GM12865 (cell line): ENCODE results near the gene DOCK6.
A peak's percentile ranks its signal among the peaks of the same experiment; 100 is the strongest.
"Not testable (repeated sequence)": the region's sequence is repeated elsewhere in the genome, so short reads cannot be mapped to it uniquely, and the experiment has no call there.

ENCODE experiments used
- DNase-seq: peaks from one replicate; pipeline ENCODE4 v3.0.0; 2010; ENCODE audit warnings: low read depth
- H3K4me3 ChIP-seq: 2 replicates; pipeline ENCODE4 v1.5.1; 2011; ENCODE audit warnings: mild to moderate bottlenecking, low read depth, low read length, control low read depth
- TF ChIP-seq, protein P1 (sequence below): IDR thresholded peaks from 2 replicates; pipeline ENCODE4 v1.5.1; 2011; ENCODE audit warnings: low read length, control low read depth, low read depth, inconsistent platforms; ENCODE audit not compliant: insufficient read depth; ENCODE audit errors: missing control alignments

Gene DOCK6

DNA sequence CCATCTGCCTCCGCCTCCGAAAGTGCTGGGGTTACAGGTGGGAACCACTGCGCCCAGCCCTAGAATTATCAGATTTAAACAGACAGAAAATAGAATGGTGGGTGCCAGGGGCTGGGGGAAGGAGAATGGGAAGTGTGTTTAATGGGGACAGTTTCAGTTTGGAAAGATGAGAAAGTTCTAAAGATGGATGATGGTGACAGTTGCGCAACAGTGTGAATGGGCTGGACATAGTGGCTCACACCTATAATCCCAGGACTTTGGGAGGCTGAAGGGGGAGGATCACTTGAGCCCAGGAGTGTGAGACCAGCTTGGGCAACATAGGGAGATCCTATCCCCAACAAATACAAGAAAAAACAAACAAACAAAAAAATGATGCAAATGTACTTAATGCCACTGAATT lies 80.8 kb downstream of the DOCK6 start:
- TF ChIP-seq, protein P1, sequence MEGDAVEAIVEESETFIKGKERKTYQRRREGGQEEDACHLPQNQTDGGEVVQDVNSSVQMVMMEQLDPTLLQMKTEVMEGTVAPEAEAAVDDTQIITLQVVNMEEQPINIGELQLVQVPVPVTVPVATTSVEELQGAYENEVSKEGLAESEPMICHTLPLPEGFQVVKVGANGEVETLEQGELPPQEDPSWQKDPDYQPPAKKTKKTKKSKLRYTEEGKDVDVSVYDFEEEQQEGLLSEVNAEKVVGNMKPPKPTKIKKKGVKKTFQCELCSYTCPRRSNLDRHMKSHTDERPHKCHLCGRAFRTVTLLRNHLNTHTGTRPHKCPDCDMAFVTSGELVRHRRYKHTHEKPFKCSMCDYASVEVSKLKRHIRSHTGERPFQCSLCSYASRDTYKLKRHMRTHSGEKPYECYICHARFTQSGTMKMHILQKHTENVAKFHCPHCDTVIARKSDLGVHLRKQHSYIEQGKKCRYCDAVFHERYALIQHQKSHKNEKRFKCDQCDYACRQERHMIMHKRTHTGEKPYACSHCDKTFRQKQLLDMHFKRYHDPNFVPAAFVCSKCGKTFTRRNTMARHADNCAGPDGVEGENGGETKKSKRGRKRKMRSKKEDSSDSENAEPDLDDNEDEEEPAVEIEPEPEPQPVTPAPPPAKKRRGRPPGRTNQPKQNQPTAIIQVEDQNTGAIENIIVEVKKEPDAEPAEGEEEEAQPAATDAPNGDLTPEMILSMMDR = no peak
- no peak overlapping the region for H3K4me3 ChIP-seq
- DNase-seq = no peak

DNA sequence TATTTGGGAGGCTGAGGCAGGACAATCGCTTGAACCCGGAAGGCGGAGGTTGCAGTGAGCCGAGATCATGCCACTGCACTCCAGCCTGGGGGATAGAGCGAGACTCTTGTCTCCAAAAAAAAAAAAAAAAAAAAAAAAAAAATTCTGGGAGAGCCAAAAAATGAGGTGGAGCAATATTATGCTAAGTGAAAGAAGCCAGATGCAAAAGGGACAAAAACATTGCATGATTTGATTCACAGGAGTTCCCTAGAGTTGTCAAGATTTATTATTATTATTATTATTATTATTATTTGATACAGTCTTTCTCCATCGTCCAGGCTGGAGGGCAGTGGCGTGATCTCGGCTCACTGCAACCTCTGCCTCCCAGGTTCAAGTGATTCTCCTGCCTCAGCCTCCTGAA lies 81.3 kb downstream of the DOCK6 start:
- DNase-seq, H3K4me3 ChIP-seq: not testable (repeated sequence)

DNA sequence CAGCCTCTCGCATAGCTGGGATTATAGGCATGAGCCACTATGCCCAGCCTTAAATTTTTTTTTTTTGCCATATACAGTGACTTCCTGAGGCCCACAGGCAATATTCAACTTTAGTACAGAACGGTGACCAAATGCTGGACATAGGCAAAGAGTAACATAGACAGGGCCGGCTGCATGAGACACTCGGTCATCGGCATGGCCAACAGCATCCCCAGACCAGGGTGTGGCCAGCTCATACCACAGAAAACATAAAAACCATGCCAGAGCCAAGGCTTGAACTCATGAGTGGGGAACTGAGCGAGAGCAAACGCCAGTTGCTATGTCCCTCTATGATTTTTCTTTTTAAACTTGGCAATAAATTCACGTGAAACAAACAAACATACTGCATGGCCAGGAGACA lies 82.0 kb downstream of the DOCK6 start:
- TF ChIP-seq, protein P1 = no peak
- no peak for DNase-seq
- peak overlapping the region; percentile 51; the same call in 1 of the 2 replicates for H3K4me3 ChIP-seq

GRCh38 chr19:11179716-11180297 lies 82.5 kb downstream of the DOCK6 start:
- peak; percentile 83 for DNase-seq
- TF ChIP-seq, protein P1 = no peak
- peak overlapping the region; percentile 51 for H3K4me3 ChIP-seq

DNA sequence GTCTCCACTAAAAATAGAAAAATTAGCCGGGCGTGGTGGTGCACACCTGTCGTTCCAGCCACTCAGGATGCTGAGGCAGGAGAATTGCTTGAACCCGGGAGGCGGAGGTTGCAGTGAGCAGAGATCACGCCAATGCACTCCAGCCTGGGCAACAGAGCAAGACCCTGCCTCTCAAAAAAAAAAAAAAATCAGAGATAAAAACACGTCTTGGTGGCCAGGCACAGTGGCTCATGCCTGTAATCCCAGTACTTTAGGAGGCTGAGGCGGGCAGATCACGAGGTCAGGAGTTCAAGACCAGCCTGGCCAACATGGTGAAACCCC lies 83.2 kb downstream of the DOCK6 start:
- not testable (repeated sequence) for DNase-seq
- peak overlapping the region; percentile 51 for H3K4me3 ChIP-seq

GRCh38 chr19:11177592-11177991 lies 84.7 kb downstream of the DOCK6 start:
- no peak for DNase-seq
- H3K4me3 ChIP-seq = no peak overlapping the region
- TF ChIP-seq, protein P1 = no peak

- TF ChIP-seq, protein P1 = no peak
- no peak overlapping the region for H3K4me3 ChIP-seq
- DNase-seq = no peak
Measured at GRCh38 chr19:11176466-11177193, 85.7 kb downstream of the DOCK6 start.

DNA sequence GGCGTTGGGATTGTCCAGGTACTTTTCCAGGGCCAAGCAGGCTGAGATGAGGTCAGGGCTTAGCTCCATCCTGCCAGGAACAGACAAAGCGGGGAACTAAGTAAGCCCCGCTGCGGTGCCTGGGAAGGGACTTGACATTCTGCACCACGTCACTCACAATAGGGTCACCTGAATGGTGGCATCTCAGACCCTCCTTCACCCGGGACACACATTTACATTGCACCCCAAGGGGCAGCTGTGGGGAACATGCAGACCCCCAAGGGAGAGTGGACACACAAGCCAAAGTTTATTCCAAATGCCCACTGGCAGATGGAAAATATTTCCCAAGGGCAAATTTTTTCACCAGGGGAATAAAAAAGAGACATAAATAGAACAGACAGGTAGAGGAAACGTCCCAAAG lies 86.4 kb downstream of the DOCK6 start:
- TF ChIP-seq, protein P1 = no peak
- no peak overlapping the region for H3K4me3 ChIP-seq
- no peak for DNase-seq
